ENCODE results near the gene SPOCK1.

DNA sequence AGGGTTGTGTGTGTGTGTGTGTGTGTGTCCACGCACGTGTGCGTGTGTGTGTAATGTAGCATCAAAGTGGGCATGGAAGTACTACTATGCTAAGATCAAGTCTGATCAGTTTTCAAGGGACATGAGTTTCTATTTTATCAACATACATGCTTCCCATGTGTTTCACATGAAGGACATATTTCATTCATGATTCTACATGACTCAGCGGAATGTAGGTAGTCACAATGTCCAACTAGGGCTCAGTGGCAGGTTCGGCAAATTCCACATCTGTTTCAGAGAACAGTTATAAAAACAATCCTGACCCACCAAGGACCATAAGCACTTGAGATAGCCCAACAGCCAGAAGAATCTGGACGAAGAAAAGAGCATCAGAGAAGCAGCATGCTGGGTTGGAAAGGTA lies 148.3 kb downstream of the SPOCK1 start:
- TF ChIP-seq, protein P1, sequence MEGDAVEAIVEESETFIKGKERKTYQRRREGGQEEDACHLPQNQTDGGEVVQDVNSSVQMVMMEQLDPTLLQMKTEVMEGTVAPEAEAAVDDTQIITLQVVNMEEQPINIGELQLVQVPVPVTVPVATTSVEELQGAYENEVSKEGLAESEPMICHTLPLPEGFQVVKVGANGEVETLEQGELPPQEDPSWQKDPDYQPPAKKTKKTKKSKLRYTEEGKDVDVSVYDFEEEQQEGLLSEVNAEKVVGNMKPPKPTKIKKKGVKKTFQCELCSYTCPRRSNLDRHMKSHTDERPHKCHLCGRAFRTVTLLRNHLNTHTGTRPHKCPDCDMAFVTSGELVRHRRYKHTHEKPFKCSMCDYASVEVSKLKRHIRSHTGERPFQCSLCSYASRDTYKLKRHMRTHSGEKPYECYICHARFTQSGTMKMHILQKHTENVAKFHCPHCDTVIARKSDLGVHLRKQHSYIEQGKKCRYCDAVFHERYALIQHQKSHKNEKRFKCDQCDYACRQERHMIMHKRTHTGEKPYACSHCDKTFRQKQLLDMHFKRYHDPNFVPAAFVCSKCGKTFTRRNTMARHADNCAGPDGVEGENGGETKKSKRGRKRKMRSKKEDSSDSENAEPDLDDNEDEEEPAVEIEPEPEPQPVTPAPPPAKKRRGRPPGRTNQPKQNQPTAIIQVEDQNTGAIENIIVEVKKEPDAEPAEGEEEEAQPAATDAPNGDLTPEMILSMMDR (conservative IDR thresholded peaks at IDR 0.05), result no peak
- TF ChIP-seq EZH2 (IDR thresholded peaks at IDR 0.05; ENCODE audit: low read depth), result no peak

All from PC-9 (cell line).